ENCODE results near the gene GIMAP4. TPM values are rescaled to one million over a fixed set of nuclear protein-coding genes. Genes with fewer than 3 reads are reported as not detected.

GIMAP4 gene
- total and polyA plus RNA-seq, 2 donors (not counting 3 experiments of a cell fraction or from before 2014, with no cell fraction given): 56.6 to 168 TPM

GRCh38 chr7:150620617-150621371, 53.6 kb downstream of the GIMAP4 start:
- H3K9ac ChIP-seq (replicated peaks; ENCODE audit: extremely low read depth, insufficient read depth, low read length): no peak overlapping the region
- no peak overlapping the region for H2AFZ ChIP-seq (ENCODE audit: low read depth, low read length)
- CTCF ChIA-PET: interaction anchor here (1.7 to 3.0 kb wide), 2 partner anchors 11 to 172 kb away, joined by 5 to 12 read pairs; partner anchors contain the start of gene GIMAP6
- DNase-seq (ENCODE audit: low read depth, low spot score) (no peak), FAIRE-seq (no peak)
- H3K27ac ChIP-seq (ENCODE audit: insufficient read depth, low read depth, low read length): no peak overlapping the region
- H3K36me3 ChIP-seq (ENCODE audit: control insufficient read depth in 2 of 2, extremely low read depth in 1 of 2, insufficient read depth in 2 of 2, low read length in 2 of 2): no peaks in the 10 kb centered on the region
- POLR2A ChIA-PET: no interaction called here
- peaks cover 8% of the 10 kb centered on the region for H3K4me1 ChIP-seq (ENCODE audit: control insufficient read depth, extremely low read depth, insufficient read depth, low read length)
- H3K9me3 ChIP-seq (replicated peaks; ENCODE audit: control insufficient read depth, insufficient read depth, low read length): no peaks in the 10 kb centered on the region
- H3K79me2 ChIP-seq (ENCODE audit: control insufficient read depth, insufficient read depth, low read length): no peaks in the 10 kb centered on the region
- H3K27me3 ChIP-seq (ENCODE audit: control insufficient read depth in 2 of 2, insufficient read depth in 2 of 2, low read length in 2 of 2): no peaks in the 10 kb centered on the region
- BruUV-seq (replicated peaks): no TSS peak
- H4K20me1 ChIP-seq (replicated peaks; ENCODE audit: control insufficient read depth, extremely low read depth, insufficient read depth, low read length): no peaks in the 10 kb centered on the region
- dilution Hi-C loops (cut with MboI; ENCODE audit: extremely low pct_ligation_motif_present, low sequenced_read_pairs) (no loop called here), intact Hi-C loops (cut with micrococcal nuclease) (no loop called here)
- TF ChIP-seq JUN (IDR thresholded peaks at IDR 0.05; ENCODE audit: borderline replicate concordance, insufficient read depth, insufficient read length, low read depth) (no peak), CTCF (IDR thresholded peaks at IDR 0.05; ENCODE audit: extremely low read depth in 1 of 2, insufficient read depth in 1 of 2, low read depth in 1 of 2, low read length in 2 of 2) (no peak), MYC (IDR thresholded peaks at IDR 0.05; ENCODE audit: low read depth, low read length) (no peak), POLR2AphosphoS5 (IDR thresholded peaks at IDR 0.05; ENCODE audit: insufficient read depth, low read depth, low read length) (no peak), EZH2 (IDR thresholded peaks at IDR 0.05; ENCODE audit: borderline replicate concordance, low read depth, low read length, severe bottlenecking) (no peak), POLR2A (IDR thresholded peaks at IDR 0.05; ENCODE audit: low read depth, low read length) (no peak), FOS (IDR thresholded peaks at IDR 0.05; ENCODE audit: borderline replicate concordance, insufficient read depth, low read length) (no peak), MAX (IDR thresholded peaks at IDR 0.05; ENCODE audit: insufficient read depth, insufficient read length) (no peak), GATA2 (IDR thresholded peaks at IDR 0.05; ENCODE audit: insufficient read depth, insufficient read length, low read depth, low read length) (no peak)
- no peaks in the 10 kb centered on the region for H3K9me1 ChIP-seq (replicated peaks; ENCODE audit: control insufficient read depth, extremely low read depth, insufficient read depth, low read length)
- no peak overlapping the region for H3K4me2 ChIP-seq (ENCODE audit: insufficient read depth, low read length)
- no peak overlapping the region for H3K4me3 ChIP-seq (replicated peaks in 1 of 3; ENCODE audit: insufficient read depth in 1 of 3, low read depth in 1 of 3, low read length in 3 of 3)

Measured in endothelial cell of umbilical vein (primary cell).